Myometrial cell (primary cell): ENCODE measurements around the gene ZNF398. TPM values are rescaled to one million over a fixed set of nuclear protein-coding genes. Genes with fewer than 3 reads are reported as not detected.

Experiments used
- total RNA-seq: library from RNA; depleted of rRNA; stranded (reverse); fragments of >200 nt; gene quantifications from 2 replicates; pipeline ENCODE4 v1.2.3, GENCODE V29; 2015

Gene ZNF398
- total RNA-seq: 8.5 and 9.5 TPM in 2 replicates

DNA sequence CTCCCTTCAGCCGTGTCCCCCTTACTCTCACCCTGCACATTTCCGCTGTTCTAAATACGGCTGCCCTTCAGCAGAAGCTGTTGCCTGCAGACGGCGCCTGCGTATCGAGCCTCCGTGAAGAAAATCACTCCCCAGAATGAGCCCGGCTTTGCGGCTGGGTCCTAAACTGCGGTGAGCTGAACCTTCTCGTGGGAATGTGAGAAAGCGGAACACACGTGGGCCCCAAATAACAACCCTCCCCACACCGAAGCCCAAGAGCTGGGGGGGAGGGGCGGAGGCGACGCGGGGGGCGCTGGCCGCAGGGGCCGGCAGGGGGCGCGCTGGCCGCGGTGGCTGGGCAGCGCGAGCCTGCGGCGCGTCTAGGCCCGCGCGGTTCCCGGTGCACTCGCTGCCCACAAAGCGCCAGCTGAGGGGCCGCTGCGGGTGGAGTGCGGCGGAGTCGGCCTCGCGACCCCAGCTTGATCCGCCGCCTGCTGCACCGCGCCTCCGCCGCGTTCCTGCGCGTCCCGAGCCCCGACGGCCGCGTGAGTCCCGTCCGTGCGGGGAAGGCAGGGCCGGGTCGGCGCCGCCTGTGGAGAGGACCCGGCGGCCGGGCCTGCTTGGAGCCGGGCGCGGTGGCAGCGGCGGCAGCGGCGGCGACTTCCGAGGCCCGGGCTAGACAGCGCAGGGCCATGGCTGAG, at the start of gene ZNF398:
TSS of gene ZNF398 (plus strand) at position 382 of the 680 bp plus-strand sequence. CDS start at position 672, 290 bp downstream.

GRCh38 chr7:149125863-149126661, 21.2 kb upstream of the ZNF398 start, which contains the start of gene ZNF425:
TSS of gene ZNF425 (minus strand) at chr7:149126324. CDS start at chr7:149126213, 111 bp downstream.

DNA sequence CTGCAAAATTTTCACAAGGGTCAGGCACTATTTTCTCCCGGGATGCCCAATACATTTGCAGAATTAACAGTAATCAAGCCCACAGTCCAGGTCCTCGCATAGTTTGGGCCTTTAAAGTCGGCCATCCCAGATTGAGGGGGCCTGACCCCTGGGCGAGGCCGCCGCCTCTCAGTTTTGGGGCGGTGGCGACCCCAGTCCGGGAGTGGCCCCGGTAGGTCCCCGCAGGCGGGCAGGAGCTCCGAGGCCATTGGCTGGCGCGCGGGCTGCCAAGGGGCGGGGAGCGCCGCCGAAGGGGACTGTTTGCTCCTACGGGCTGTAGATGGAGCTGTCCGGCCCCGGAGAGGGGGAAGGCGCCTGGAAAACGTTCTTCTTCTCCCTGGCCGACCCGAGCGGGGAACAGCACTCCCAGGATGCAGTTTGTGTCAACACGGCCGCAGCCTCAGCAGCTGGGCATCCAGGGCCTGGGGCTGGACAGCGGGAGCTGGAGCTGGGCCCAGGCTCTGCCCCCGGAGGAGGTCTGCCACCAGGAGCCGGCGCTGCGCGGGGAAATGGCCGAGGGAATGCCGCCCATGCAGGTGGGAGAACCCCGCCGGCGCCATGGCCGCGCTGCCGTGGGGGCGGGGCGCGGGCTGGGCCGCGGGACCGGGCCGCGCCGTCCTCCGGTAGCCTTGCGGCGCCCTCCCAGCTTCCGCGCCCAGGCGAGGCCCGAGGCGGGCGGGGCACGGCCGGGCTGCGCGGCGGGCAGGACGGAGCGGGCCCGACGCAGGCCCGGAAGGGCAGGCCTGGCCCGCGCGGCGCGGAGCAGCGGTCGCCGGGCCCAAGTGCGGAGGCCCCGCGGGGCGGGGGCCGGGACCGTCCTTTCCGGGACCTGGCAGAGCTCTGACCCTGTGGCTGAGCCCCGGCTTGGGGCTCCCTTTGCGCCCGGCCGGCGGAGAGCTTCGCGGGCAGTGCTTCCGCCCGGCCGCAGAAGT, 48.2 kb downstream of the ZNF398 start, which contains the start of gene ZNF282:
TSS of gene ZNF282 (plus strand) at position 367 of the 971 bp plus-strand sequence. CDS start at position 411, 44 bp downstream.

Other genes with a start within 250 kb of the ZNF398 start
- gene PDIA4, start 118.9 kb upstream of the ZNF398 start, total RNA-seq: 339 and 359 TPM in 2 replicates
- gene ZNF786, start 56.7 kb upstream of the ZNF398 start, total RNA-seq: 3.2 and 3.7 TPM in 2 replicates
- gene ZNF425, start 21.1 kb upstream of the ZNF398 start, total RNA-seq: 1.1 and 1.4 TPM in 2 replicates
- 17.0 and 19.5 TPM in 2 replicates for gene ZNF282, start 48.1 kb downstream of the ZNF398 start, total RNA-seq
- gene ZNF212, start 92.2 kb downstream of the ZNF398 start, total RNA-seq: 4.0 and 5.0 TPM in 2 replicates
- 3.0 and 4.6 TPM in 2 replicates for gene ZNF783, start 114.7 kb downstream of the ZNF398 start, total RNA-seq